Right atrium auricular region (tissue), 2 donors: ENCODE measurements around the gene STARD4. TPM values are rescaled to one million over a fixed set of nuclear protein-coding genes. Genes with fewer than 3 reads are reported as not detected.

Source experiments
- DNase-seq: peaks from one replicate; pipeline ENCODE4 v3.0.0-alpha.2; 2019; ENCODE audit warnings: low spot score
- H3K27ac ChIP-seq, 2 donors: fragments of 200-600 bp; sonication (generic); 1 replicate in 1 of 2; 2 replicates in 1 of 2; pipeline ENCODE4 v1.5.1; 2016 to 2019
- H3K27me3 ChIP-seq, 2 donors: fragments of 200-600 bp; sonication (generic); one replicate each; pipeline versions ENCODE4 v1.5.1 to v1.6.0; 2017 to 2019
- H3K36me3 ChIP-seq: fragments of 200-600 bp; sonication (generic); one replicate; pipeline ENCODE4 v1.5.1; 2016
- H3K4me1 ChIP-seq, 2 donors: fragments of 200-600 bp; sonication (generic); one replicate each; pipeline versions ENCODE4 v1.5.1 to v1.6.0; 2017 to 2019
- H3K4me3 ChIP-seq, 2 donors: fragments of 200-600 bp; sonication (generic); 1 replicate in 1 of 2; 2 replicates in 1 of 2; pipeline ENCODE4 v1.5.1; 2017 to 2019; ENCODE audit warnings: mild to moderate bottlenecking in 1 of 2, moderate library complexity in 1 of 2
- H3K9me3 ChIP-seq, 2 donors: fragments of 200-600 bp; sonication (generic); one replicate each; pipeline ENCODE4 v1.5.1; 2019
- CTCF ChIP-seq, 2 donors: fragments of 200-600 bp; sonication (generic); IDR thresholded peaks; one replicate each; pipeline ENCODE4 v1.5.1; 2019; ENCODE audit warnings: antibody characterized with exemption in 2 of 2
- total RNA-seq, 2 donors: library from RNA; depleted of rRNA; stranded (reverse); fragments of >200 nt; gene quantifications; one replicate each; pipeline ENCODE4 v1.1.0, GENCODE V29; 2016

Gene STARD4
- total RNA-seq, 2 donors from 2014 or later: 11.8 to 16.4 TPM

- DNase-seq: peak; percentile 93
- Histone ChIP-seq H3K4me3 (no peak overlapping the region), H3K36me3 (no peaks in the 10 kb centered on the region), H3K9me3 (no peaks in the 10 kb centered on the region), H3K4me1 (peaks cover 0 to 29% of the 10 kb centered on the region in 2 donors), H3K27ac (peak overlapping the region; percentile 42 to 46), H3K27me3 (no peaks in the 10 kb centered on the region)
- TF ChIP-seq CTCF (IDR thresholded peaks at IDR 0.05): peak; percentile 64 to 79
Observed at GRCh38 chr5:111550282-111551020, 38.1 kb upstream of the STARD4 start.

GRCh38 chr5:111548992-111549649, 36.8 kb upstream of the STARD4 start:
- no peak overlapping the region for H3K4me3 ChIP-seq
- H3K9me3 ChIP-seq: no peaks in the 10 kb centered on the region
- TF ChIP-seq CTCF (IDR thresholded peaks at IDR 0.05): no peak
- peaks cover 0 to 29% of the 10 kb centered on the region in 2 donors for H3K4me1 ChIP-seq
- no peak for DNase-seq
- no peaks in the 10 kb centered on the region for H3K36me3 ChIP-seq
- H3K27me3 ChIP-seq: no peaks in the 10 kb centered on the region
- no peak overlapping the region for H3K27ac ChIP-seq

GRCh38 chr5:111548348-111548950, 36.1 kb upstream of the STARD4 start:
- H3K4me3 ChIP-seq: no peak overlapping the region
- H3K4me1 ChIP-seq: peaks cover 0 to 29% of the 10 kb centered on the region in 2 donors
- no peak for DNase-seq
- no peaks in the 10 kb centered on the region for H3K36me3 ChIP-seq
- no peaks in the 10 kb centered on the region for H3K27me3 ChIP-seq
- H3K9me3 ChIP-seq: no peaks in the 10 kb centered on the region
- H3K27ac ChIP-seq: no peak overlapping the region
- TF ChIP-seq CTCF (IDR thresholded peaks at IDR 0.05): no peak

GRCh38 chr5:111545031-111545430, 32.7 kb upstream of the STARD4 start:
- no peak for DNase-seq
- peaks cover 0 to 6% of the 10 kb centered on the region in 2 donors for H3K4me1 ChIP-seq
- no peaks in the 10 kb centered on the region for H3K27me3 ChIP-seq
- no peak overlapping the region for H3K27ac ChIP-seq
- no peaks in the 10 kb centered on the region for H3K36me3 ChIP-seq
- H3K4me3 ChIP-seq: no peak overlapping the region
- H3K9me3 ChIP-seq: no peaks in the 10 kb centered on the region
- no peak for TF ChIP-seq CTCF (IDR thresholded peaks at IDR 0.05)

- H3K4me1 ChIP-seq: no peaks in the 10 kb centered on the region
- DNase-seq: no peak
- H3K9me3 ChIP-seq: peaks cover 0 to 9% of the 10 kb centered on the region in 2 donors
- no peak overlapping the region for H3K27ac ChIP-seq
- H3K4me3 ChIP-seq: no peak overlapping the region
- no peak for TF ChIP-seq CTCF (IDR thresholded peaks at IDR 0.05)
- no peaks in the 10 kb centered on the region for H3K36me3 ChIP-seq
- no peaks in the 10 kb centered on the region for H3K27me3 ChIP-seq
Observed at GRCh38 chr5:111537141-111538024, 25.0 kb upstream of the STARD4 start.
